Activated CD4-positive, alpha-beta T cell treated with anti-CD3 and anti-CD28 coated beads for 24 hours (primary cell): ENCODE results near the gene CNKSR2.

Experiments
- DNase-seq, 2 donors: peaks; one replicate each; pipeline ENCODE4 v3.0.0-alpha.2; 2020; ENCODE audit warnings: low read depth in 2 of 2

Gene CNKSR2

DNA sequence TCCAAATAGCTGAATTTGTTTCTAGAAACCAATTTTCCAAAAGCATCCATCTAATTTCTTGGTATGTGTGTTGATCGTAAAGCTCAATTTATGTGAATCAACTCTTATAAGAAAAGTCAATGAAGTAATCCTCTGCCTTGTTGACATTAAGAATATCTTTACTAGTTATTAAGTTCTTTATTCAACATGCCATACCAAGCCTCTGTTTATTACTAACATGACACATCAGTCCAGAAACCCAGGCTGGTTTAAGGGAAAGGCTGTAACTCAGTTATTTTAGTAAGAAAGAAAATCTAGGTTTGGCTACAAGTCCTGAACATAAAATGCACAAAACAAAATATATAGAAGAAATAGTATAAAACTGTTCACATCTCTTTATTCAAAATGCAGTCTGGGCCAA is 235.9 kb downstream of the CNKSR2 start:
- DNase-seq, result no peak

DNA sequence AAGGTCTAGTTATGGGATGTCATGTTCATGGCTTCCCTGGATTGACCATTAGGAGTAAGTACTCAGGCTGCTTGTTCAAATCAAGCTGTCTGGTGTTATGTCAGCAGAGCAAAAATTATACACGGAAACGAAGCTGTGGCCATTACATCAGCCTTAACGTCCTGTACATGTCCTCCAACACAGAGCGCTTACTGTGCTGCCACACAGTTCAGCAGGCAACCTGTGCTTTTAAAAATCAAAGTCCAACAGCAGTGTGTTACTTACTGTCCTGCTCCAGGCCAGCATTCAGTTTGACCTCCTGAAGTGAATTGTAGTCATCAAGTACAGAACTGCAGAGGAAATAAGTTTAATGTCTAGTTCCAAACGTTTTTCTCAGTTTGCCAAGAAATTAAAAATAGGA is 237.9 kb downstream of the CNKSR2 start:
- no peak for DNase-seq

DNA sequence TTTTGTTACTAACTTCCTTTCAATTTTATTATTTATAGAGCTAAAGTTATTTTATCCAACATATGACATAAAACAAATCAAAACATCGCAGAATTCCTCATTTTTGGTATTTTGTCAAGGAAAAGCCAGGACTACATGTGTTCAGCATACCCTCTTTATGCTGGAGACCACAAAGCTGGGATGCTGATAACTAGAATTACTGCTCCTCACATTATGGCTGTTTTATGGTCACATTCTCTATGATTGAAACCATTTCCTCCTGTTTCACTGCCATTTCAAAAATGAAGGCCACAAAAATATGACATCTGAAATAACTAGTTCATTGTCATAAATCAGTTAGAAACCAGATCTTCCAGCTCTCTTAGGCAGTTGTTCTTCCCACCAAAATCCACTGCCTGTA is 242.2 kb downstream of the CNKSR2 start:
- no peak for DNase-seq

DNA sequence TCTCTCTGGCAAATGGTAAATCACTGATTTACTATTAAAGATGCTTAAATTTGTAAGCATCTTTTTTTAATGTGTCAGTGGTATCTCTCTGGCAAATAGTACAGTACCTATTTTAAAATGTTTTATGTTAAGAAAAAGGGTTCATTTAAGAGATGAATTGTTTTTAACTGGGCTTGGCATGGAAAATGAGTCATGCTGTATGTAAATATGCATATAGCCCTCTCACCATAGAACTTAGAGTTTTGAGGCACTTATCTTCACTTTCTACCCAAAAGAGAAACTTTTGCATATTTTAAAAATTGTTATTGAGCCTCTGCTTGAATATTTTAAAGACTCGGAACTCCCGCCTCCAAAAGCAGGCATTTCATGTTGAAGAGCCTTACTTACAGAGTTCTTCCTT is 246.0 kb downstream of the CNKSR2 start:
- no peak for DNase-seq

DNA sequence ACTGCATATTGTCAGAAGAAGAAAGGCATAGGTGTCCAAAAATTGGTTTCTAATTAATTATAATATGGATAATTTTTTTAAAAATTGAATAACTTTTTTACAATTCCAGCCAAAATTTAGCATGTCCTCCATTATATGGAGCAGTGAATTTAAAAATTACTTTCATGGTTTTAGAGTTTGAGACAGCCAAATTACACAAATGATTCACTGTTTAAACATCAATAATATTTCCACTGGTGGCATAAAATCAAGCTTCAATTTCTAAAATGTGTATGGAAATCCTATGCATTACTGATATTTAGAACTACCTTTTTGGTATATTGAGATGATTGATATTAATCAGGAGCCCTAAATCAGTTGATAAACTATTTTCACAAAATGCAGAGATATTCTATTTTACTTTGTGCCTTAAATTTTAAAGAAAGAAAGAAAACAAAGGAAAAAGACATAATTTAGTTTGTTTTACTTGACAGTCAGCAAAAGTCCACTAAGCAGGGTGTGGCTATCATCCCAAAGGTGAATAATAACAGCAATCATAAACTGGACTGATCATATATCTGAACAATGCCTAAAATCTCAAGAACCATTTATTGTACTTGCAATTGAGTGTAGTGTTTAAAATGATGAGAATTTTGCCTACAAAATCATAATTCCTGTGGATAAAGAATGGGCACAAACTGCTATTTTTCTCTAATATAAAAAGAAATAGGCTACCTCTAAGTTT is 249.7 kb downstream of the CNKSR2 start:
- DNase-seq, result no peak

DNA sequence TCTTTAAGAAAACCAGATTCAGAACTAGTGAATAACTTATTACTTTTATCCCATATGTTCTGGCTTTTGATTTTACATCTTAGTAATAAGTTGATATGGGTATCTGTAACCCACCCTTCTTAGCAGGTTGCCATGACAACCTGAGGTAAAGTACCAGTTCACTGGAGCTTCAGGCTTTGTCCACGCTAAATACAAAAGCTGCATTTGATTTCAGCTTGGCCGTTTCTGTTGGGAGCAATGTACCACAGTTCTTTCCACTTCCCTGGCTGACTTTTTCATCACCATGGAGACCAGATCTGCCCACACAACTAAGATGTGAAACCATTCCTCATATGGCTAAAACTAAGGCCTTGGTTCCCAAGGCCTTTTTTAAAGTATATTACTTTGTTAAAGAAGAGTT is 257.8 kb downstream of the CNKSR2 start:
- DNase-seq, result no peak

DNA sequence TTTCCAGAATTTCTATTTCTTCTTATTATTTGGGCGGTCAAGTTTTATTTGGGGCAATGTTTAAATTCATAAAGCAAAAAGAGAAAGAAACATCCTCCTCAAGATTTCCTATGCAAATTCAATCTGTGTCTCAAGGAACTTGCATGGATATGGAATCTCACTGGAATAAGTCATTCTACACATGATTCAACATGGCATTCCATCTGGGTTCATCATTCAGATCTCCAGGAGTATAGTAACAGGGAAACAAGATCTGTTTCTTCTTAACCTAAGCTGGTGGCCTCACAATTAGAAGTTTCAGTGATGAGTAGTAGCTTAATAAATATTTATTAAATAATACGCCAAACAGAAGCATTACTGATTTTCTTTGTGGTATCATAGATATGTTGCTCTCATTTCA is 264.1 kb downstream of the CNKSR2 start:
- no peak for DNase-seq

DNA sequence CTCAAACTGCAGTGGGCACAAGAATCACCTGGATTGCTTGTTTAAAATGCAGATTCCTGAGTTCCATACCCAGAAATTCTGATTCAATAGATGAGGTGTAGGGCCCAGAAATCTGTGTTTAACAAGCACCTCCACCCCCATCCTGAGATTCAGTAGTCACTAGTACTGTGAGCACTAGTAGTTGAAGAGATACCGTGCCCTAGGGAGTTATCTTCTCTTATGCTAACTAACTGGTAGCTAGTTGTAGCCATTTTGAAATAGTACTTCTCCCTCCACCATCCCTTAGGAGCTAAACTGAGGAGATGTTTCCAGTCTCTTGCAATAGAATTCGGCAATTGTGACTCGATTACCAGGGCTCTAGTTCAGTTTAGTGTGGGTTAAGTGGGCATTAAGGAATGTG is 265.6 kb downstream of the CNKSR2 start:
- DNase-seq, result no peak

DNA sequence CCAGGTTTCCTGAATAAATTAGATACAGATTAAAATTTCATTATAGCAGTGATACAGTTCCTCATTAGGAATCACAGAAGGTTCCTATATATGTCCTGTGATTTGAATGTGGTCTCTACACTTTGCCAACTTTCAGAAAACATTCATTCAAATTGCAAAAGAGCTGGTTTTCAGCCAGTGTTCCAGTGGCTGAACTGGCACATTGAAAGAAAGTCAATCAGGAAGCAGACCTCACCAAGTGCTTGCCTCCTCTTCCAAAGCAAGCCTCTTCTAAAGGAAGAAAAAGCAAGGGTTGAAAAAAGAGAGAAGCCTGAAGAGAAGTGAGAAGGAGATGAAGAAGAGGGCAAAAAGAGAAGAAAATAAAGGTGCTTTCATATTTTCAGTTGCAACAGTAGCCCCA is 271.2 kb downstream of the CNKSR2 start:
- DNase-seq, result no peak

DNA sequence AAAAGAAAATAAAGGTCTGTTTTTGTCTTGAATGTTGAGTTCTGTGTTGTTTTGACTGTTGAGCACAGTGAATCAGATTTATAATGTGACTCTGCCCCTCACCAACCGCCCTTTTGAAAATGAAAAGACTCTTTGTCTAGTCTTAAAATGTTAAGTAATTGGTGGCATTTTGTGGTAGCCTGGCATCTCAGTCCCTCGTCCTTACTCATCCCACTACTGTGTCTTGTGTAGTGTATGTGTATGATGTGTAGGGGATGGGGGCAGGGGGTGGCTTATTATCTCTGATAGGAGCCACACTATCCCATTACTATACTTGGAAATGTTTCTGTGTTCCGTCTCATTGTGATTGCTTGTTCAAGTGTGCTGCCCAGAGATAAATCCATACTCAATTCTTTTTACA is 271.7 kb downstream of the CNKSR2 start:
- DNase-seq, result no peak

DNA sequence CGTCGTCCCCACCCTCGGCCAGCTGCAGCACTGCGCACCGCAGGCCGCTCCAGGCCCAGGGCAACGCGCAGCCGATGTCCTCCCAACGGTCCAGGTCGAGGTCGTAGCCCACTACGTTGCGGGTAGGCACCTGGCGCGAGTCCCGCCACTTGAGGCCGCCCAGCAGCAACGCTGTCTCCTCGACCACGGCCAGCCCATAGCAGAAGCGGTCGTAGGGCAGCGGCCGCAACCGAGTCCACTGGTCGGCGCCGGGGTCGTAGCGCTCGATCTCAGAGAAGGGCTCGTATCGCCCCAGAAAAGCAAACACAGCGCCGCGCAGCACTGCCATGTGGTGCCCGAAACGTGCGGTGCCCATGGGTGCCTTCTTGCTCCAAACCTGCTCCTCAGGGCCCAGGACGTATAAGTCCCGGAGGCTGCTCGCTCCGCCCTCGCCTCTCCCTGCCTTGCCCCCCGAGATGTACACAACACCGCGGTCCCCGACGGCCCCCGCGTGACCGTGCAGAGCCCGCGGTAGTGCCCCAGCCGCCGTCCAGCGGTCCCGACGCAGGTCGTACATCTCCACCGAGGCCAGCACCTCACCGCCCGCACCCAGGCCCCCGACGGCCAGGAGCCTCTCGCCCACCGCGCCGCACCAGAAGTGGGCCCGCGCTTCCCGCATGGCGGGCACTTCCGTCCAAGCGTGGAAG is 281.8 kb downstream of the CNKSR2 start:
- DNase-seq, result no peak

DNA sequence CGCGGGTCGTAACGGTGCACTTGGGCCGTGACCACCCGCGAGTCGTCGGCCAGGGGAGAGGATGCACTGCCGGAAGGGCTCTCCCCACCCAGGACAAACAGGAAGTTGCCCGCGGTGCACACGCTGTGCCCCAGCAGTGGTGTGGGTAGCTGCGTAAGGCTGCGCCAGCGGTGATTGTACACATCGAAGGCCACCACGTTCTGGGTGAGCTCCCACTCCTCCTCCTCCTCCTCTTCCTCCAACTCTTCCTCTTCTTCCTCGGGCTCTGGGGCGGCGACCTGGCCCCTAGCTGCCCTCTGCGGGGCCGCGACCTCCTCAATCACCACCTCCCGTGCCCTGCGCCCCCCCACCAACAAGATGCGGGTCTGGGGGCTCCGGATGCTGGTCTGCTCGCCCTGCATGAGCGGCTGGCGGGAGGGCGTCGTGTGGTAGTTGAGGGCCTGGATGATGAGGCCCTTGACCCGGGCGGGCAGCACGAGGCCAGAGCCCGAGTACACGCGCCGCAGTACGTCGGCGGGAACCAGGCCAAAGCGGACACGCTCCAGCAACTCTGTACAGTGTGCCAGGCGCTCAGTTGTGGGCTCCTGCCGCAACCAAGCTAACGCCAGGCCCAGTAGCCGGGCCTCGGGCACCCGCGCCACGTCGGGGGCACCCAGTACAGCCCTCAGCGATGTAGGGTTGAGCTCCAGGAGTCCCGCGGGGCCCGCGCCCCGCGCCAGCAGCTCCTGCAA is 282.5 kb downstream of the CNKSR2 start:
- DNase-seq, result no peak

DNA sequence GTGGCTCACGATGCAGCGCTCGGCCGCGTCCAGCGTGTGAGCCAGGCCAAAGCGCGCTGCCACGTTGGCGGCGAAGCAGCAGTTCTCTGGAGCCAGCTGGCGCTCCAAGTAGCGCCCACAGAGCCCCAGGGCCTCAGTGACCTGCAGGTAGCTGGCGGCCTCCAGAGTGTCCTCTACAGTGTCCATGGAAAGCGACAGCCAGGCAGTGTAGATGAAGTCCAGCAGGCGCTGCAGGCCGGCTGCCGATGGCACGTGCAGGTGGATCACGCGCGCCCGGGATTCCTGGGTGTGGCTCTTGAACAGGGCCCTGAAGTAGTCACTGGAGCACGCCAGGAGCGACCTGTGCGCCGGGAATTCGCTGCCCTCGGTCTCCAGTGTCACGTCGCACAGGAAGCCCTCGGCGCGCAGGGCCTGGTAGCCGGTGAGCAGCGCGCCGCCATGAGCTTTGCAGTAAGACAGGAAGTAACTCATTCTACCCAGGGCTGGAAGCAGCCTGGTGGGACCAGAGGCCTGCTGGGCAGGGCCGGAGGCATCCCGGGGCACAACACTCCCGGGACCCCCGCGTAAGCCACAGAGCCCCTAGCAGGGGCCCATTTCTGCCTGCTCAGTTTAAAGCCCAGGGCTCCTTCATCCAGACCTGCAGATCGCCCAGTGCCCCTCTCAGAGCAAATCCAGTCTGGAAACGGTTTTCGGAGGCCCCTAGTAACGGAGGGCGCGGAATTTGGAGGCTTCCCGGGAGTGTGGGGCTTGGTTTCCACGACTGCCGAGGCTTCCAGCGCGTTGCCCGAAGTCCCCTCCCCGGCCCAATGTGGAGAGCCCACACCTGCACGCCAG is 283.3 kb downstream of the CNKSR2 start:
- no peak for DNase-seq

DNA sequence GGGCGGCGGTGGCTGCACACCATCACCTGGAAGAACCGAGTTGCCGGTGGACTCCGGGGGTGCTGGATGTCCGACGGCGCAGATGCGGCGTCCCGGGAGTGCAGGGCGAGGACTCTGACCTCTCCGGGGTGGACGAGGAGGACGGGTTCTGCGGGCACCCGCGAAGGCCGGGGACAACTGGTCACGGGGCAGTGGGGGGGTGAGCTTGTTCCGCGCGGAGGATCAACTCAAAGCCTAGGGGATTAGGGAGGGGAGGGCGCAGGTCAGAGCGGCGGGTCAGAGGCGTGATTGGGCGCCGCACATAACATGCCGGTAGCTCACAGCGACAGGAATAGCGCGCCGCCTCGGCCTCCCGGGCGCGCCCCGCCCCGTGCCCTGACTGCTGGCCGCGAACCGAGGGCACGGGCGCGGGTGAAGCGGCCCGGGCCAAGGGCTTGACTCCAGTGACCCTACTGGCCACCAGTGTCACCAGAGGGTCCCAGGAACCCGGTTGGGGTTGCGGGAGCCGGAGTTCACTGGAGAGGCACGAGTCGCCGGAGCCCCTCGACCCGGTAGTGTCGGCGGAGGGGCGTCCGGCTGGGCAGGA is 284.0 kb downstream of the CNKSR2 start, which contains the start of gene KLHL34:
TSS of gene KLHL34 (minus strand) at position 179 of the 586 bp plus-strand sequence. CDS start 542 bp downstream, outside the sequence.
- no peak for DNase-seq

DNA sequence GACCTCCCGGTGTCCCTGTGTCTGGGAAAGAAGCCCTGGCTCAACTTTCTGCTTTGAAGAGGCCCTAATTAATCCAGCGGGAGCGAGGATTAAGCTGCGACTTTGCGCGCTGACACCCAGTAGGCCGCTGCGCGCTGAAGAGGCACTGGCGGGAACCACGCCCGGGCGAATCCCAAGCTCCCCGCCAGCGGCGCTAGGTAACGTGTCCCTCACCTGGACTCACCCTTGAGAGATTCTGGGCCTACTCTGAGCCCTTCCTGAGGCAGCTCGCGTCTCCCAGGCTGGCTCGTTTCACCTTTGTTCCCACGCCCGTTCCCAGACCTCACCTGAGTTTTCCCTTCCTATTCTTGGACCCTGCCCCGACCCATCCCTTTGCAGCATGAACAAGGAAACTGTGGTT is 284.5 kb downstream of the CNKSR2 start:
- no peak for DNase-seq

DNA sequence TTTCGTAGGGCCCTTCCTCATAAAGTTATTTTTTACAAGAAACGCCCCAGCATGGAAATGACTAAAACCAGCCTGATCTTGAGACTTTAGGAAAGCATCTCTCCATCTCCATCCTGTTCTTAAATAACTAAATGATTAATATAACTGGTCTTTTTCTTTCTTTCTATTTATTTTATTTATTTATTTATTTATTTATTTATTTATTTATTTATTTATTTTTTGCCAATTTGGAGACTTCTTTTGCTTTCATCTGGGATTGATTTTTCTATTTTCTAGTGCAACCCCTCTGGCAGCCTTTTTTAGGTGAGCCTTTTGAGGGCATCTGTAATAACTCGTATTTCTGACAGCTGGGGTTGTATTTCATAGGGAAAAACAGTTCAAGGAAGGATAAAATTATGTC is 285.1 kb downstream of the CNKSR2 start:
- no peak for DNase-seq

DNA sequence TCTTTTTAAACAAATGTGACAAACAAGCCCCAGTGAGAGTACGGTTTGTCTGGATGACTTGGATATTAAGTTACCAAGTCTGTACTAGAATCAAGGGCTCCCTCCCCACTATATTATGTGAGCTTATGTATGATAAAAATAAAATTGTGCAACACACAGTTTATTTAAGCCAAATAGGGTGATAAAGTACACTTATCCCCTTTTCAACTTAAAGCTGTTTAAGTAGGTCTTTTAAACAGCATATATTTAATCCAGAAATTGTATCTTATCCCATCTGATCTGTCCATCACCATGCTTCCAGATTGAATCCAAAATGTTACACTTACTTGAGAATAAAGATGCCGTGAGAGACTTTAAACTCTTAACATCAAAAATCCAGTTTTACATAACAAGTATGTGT is 285.9 kb downstream of the CNKSR2 start:
- DNase-seq, result no peak

DNA sequence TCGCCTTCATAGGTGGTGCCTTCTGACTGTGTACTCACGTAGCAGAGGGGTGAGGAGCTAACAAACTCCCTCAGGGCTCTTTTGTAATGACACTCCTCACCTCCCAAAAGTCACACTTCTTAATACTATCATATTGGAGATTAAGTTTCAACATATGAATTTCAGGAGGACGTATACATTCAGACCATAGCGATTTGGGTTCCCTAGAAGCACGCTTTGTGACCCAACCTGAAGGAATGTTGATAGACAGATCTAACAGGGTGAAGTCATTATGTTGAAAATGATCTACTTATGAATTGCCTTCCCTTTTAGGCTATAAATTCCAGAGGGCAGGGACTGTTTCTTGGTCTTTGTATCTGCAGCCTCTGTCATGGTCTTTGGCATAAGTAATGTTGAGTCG is 287.1 kb downstream of the CNKSR2 start:
- no peak for DNase-seq

DNA sequence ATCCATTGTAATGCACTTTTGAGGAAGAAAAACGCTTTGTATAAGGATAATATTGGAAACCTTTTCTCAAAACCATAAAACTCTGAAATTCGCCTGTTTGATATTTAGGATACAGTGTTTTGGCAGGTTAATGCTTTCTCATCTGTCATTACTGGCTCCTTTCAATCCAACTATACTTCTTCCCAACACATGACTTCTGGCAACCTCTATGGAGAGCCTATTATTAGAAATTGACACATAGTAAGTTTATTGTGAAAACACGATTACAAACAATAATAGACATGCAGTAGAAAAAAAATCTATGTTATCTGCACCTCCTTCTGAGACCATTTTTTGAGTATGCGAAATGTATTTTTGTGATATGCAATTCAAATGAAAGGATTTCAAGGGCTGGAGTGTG is 288.5 kb downstream of the CNKSR2 start:
- DNase-seq, result no peak

DNA sequence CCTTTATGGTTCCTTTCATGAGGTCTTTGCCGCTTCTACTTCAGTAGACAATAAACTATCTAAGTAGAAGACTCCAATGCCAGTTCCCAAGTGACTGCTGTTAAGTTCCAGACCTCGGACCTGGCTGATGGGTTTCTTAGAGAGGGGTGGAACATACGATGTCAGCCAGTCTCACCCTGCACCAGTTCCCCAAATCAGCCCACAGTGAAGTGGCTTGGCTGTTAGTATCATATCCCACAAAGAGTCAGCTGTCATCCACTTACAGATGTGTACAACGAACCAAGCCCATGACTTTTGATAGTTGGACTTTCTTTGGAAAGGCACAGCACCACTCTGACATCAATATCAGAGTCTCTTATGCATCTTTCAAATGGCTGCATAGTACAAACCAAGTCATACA is 292.0 kb downstream of the CNKSR2 start:
- DNase-seq, result no peak

DNA sequence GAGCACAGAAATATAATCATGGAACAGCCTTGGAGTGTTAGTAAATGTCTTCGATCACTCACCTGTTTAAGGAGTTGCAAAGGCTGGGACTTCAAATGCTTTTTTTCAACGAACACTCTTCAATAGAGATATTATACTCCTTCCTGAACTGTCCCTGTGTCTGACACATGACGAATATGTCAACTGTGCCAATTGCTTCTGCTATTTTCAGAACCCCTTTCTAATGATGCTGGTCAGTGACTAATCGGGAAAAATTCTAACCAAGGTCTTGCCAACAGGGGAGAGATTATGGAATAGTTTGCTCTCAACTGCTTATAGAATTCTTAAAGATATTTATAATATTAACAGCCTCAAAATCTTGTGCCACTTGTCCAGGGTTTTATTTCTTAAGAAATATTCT is 292.5 kb downstream of the CNKSR2 start:
- no peak for DNase-seq
